ENCODE results near the gene CHCHD6.

DNA sequence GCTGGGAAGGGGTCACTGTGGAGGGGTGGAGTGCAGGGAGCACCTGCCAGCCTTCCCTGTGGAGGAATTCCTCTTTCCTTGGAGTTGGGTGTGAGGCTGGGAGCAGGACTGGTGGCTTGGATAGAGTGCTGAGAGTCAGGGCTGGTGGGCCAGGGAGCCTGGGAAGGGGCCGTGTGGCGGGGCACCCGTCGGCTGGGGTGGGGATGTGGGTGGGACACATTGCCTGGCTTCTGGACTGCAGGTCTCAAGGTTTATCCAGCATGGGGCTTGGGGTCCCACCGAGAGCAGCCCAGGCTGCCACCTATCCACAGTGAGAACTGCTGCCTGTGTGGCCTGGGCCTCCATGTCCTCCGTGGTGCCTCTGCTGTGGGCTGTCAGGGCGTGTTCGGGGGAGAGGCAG lies 283.6 kb downstream of the CHCHD6 start:
- TF ChIP-seq GATA3 (IDR thresholded peaks at IDR 0.05; ENCODE audit: low read depth, low read length) (no peak), GATA2 (IDR thresholded peaks at IDR 0.05; ENCODE audit: low read depth, low read length) (no peak)
